ENCODE data around the gene STX8. TPM values are rescaled to one million over a fixed set of nuclear protein-coding genes. Genes with fewer than 3 reads are reported as not detected.
"Not testable (repeated sequence)": the region's sequence is repeated elsewhere in the genome, so short reads cannot be mapped to it uniquely, and the experiment has no call there.

Gene STX8
- total RNA-seq, 2 donors from 2014 or later, result 38.8 to 60.8 TPM

- TF ChIP-seq CTCF (IDR thresholded peaks at IDR 0.05), result no peak
Measured at GRCh38 chr17:9381068-9381467, 194.6 kb downstream of the STX8 start.

GRCh38 chr17:9380361-9380760, 195.3 kb downstream of the STX8 start:
- no peaks in the 10 kb centered on the region for H3K9me3 ChIP-seq
- H3K4me3 ChIP-seq, result no peak overlapping the region
- H3K36me3 ChIP-seq, result no peaks in the 10 kb centered on the region
- TF ChIP-seq CTCF (IDR thresholded peaks at IDR 0.05), result no peak
- H3K27me3 ChIP-seq, result no peaks in the 10 kb centered on the region
- H3K27ac ChIP-seq, result no peak overlapping the region
- H3K4me1 ChIP-seq, result no peaks in the 10 kb centered on the region
- no peak for DNase-seq (ENCODE audit: low spot score)

More at GRCh38 chr17:9381068-9381467, 194.6 kb downstream of the STX8 start:
- H3K27me3 ChIP-seq, result no peaks in the 10 kb centered on the region
- no peaks in the 10 kb centered on the region for H3K36me3 ChIP-seq
- no peak overlapping the region for H3K27ac ChIP-seq
- H3K9me3 ChIP-seq, result no peaks in the 10 kb centered on the region
- H3K4me3 ChIP-seq, result no peak overlapping the region
- no peaks in the 10 kb centered on the region for H3K4me1 ChIP-seq
- DNase-seq (ENCODE audit: low spot score), result no peak

GRCh38 chr17:9376177-9376576, 199.4 kb downstream of the STX8 start:
- H3K36me3 ChIP-seq, H3K4me3 ChIP-seq: not testable (repeated sequence)

GRCh38 chr17:9371019-9371418, 204.6 kb downstream of the STX8 start:
- TF ChIP-seq CTCF (IDR thresholded peaks at IDR 0.05), result no peak
- no peaks in the 10 kb centered on the region for H3K36me3 ChIP-seq
- peak overlapping the region; percentile 7 to 73 for H3K27ac ChIP-seq
- no peaks in the 10 kb centered on the region for H3K27me3 ChIP-seq
- peaks cover 0 to 22% of the 10 kb centered on the region in 2 donors for H3K4me1 ChIP-seq
- no peak for DNase-seq (ENCODE audit: low spot score)
- no peaks in the 10 kb centered on the region for H3K9me3 ChIP-seq
- no peak overlapping the region for H3K4me3 ChIP-seq

More at GRCh38 chr17:9376177-9376576, 199.4 kb downstream of the STX8 start:
- not testable (repeated sequence) for H3K27ac ChIP-seq; DNase-seq (ENCODE audit: low spot score); H3K9me3 ChIP-seq; H3K4me1 ChIP-seq; H3K27me3 ChIP-seq

- no peak for DNase-seq (ENCODE audit: low spot score)
- peak overlapping the region; percentile 7 to 73 for H3K27ac ChIP-seq
- H3K4me1 ChIP-seq, result peaks cover 0 to 22% of the 10 kb centered on the region in 2 donors
- H3K9me3 ChIP-seq, result no peaks in the 10 kb centered on the region
- no peaks in the 10 kb centered on the region for H3K27me3 ChIP-seq
- H3K4me3 ChIP-seq, result no peak overlapping the region
- no peaks in the 10 kb centered on the region for H3K36me3 ChIP-seq
- TF ChIP-seq CTCF (IDR thresholded peaks at IDR 0.05), result no peak
Measured at GRCh38 chr17:9370467-9370866, 205.2 kb downstream of the STX8 start.

GRCh38 chr17:9368631-9369030, 207.0 kb downstream of the STX8 start:
- DNase-seq (ENCODE audit: low spot score), result no peak
- TF ChIP-seq CTCF (IDR thresholded peaks at IDR 0.05), result no peak
- no peaks in the 10 kb centered on the region for H3K27me3 ChIP-seq
- peaks cover 0 to 22% of the 10 kb centered on the region in 2 donors for H3K4me1 ChIP-seq
- no peak overlapping the region for H3K27ac ChIP-seq
- H3K36me3 ChIP-seq, result no peaks in the 10 kb centered on the region
- no peak overlapping the region for H3K4me3 ChIP-seq
- H3K9me3 ChIP-seq, result no peaks in the 10 kb centered on the region
